Stimulated activated CD4-positive, alpha-beta T cell treated with anti-CD3 and anti-CD28 coated beads, TNF-alpha, amount 100 ng/mL, for 1 hour (primary cell): Measurements from ENCODE around the gene CREG1.

ENCODE experiments used
- DNase-seq, 3 donors: peaks; one replicate each; pipeline ENCODE4 v3.0.0-alpha.2; 2020; ENCODE audit warnings: low read depth in 3 of 3, low spot score in 1 of 3

CREG1 gene

GRCh38 chr1:167509587-167509986 lies 44.0 kb downstream of the CREG1 start:
- DNase-seq: no peak

DNA sequence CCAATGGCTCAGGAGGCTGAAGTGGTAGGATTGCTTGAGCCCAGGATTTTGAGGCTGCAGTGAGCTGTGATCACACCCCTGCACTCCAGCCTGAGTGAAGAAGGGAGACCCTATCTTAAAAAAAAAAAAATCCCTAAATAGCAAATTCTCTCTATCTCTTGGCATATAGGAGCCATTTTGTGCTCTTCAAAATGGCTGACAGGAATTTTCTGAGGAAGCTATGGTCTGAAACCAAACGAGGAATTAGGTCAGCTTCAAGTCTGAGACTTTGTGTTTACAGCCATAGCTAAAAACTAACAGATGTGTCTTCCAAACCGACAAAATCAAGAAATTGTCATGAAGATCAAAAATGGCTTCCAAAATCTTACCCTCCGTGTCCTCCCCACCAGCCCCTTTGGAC lies 45.8 kb downstream of the CREG1 start:
- DNase-seq: no peak

DNA sequence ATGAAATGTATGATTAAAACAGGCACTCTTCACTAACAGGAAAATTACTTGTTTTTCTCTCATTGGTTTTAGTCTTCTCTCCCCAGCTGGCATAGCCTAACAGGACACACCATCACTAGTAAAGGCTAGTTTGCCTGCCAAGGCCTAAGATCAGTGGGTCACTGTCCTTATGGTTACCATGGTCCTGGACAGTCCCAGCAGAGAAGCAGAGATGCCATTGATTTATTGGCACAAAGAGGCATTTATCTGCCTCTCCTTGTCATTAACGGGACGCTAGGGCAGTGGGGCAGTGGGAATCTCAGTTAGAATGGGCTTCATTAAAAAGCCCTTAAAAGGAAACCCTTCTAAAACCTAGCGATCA lies 49.1 kb downstream of the CREG1 start:
- no peak for DNase-seq

DNA sequence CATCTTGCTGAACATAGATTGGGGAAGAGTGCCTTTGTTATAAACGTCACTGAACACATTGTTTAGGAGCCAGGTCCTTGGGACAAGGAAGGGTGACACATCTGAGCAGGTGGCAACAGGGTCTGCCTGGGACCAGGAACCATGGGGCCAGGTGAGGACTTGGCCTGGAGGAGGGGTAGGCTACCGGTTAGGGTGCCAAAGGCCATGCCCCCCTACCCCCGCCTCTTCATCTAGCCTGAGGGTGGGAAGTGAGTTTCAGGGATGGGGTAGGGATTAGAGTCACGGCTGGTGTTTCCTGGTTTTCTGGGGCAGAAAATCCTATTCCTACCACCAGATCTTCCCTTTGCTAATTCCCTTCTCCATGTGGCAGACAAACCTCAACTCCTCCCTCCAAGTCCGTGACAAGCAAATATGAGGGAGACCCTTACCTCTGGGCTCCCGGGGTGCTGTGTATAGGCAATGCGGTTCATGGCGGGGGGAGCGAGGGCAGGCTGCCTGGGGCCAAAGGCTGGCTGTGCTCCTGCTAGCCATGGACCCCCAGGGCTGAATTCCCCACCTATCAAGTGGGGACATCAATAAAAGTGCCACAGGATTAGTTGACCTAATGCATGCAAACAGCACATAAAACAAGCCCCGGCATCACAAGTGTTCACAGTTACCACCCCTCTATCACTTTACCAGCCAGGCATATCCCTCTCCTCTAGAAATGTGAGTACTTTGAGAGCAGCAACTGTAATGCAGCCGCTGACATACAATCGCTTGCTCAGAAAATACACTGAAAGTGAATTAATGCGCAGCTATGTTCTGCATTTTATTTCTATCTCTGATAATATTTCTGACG lies 49.7 kb downstream of the CREG1 start:
- no peak for DNase-seq

DNA sequence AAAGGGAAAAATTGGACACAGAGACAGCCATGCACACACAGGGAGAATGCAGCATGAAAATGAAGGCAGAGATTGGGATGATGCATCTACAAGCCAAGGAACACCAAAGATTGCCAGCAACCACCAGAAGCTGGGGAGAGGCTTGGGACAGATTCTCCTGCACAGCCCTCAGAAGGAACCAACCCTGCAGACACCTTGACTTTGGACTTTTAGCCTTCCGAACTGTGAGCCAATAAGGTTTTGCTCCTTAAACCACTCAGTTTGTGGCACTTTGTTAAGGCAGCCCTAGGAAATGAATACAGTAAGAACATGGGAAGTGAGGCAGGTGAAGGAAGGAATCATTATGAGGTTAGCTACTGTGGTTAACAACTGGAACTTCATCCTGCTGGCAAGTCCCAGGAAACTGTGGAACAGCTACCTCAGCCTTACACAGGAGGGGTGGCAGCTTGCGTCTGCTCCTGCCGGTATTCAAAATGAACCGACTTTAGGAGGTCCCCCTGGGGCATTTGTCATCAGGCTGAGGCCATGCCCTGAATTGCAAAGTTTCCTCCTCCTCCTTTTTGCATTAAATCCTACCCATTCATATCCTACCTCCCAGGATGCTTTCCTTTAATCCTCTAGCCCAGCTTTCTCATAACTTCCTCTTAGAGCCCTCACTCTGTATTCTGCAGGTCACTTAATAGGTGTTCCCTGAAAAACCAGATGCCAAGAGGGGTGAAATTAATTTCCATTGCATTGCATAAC lies 50.7 kb downstream of the CREG1 start:
- DNase-seq: no peak

DNA sequence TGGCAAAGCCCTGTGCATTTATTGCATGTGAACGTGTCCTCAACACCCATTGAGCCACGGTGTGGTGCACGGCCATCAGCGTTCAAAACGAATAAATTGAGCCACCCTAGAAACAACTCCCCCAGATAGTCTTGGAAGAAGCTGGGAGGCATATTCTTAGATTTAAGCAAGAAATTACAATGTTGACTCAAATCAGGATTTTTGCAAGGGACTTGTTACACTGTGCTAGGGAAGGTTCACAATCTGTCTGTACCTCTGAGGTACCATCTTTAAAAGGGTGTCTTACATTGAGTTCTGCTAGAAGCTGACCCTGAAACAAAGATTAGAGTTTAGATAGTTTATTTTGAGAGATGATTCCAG lies 51.4 kb downstream of the CREG1 start:
- DNase-seq: no peak

GRCh38 chr1:167501515-167502191 lies 51.9 kb downstream of the CREG1 start:
- DNase-seq: no peak

DNA sequence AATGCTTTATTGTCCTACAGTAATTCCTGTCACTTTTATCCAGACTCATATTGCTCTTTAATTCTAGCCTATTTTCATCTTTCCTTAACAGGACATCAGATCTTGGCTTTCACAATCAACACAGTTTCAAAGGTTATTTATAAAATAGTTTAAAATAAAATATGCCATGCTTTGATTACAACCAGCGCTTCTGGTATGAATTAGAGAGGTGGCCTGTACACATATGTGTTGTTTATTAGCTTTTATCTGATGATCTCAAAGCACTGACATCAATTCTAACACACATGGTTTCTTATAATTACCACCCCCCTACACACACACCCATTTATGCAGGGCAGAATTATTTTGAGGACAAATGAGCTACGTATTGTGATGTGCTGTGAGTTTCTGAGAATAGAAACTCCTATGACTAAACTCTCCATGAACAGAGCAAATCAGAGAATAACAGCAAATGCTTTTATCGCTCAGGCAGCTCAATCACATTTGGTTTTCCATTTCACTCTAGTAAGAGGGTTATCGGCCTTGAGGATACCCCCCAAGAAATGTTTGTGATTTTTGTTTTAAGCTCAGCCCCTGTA lies 53.2 kb downstream of the CREG1 start:
- no peak for DNase-seq

DNA sequence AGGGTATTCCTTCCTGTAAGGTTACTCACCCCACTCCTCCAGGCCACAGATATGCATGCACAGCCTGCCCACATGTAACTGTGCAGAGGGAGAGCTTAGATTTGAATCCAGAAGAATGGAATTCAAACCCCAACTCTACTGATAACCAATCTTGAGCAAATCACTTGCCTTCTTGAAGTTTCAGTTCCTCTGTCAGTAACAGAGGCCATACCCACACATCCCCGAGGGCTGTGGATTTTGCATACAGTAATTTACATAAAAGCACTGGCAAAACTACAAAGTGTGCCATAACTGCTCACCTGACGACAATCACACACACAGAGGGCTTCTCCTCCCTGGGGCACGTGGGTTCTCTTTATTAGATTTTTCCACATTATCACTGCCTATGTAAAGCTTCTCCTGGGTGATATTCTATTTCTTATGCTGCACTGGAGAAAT lies 53.9 kb downstream of the CREG1 start:
- DNase-seq: no peak

GRCh38 chr1:167499106-167499505 lies 54.5 kb downstream of the CREG1 start:
- no peak for DNase-seq

DNA sequence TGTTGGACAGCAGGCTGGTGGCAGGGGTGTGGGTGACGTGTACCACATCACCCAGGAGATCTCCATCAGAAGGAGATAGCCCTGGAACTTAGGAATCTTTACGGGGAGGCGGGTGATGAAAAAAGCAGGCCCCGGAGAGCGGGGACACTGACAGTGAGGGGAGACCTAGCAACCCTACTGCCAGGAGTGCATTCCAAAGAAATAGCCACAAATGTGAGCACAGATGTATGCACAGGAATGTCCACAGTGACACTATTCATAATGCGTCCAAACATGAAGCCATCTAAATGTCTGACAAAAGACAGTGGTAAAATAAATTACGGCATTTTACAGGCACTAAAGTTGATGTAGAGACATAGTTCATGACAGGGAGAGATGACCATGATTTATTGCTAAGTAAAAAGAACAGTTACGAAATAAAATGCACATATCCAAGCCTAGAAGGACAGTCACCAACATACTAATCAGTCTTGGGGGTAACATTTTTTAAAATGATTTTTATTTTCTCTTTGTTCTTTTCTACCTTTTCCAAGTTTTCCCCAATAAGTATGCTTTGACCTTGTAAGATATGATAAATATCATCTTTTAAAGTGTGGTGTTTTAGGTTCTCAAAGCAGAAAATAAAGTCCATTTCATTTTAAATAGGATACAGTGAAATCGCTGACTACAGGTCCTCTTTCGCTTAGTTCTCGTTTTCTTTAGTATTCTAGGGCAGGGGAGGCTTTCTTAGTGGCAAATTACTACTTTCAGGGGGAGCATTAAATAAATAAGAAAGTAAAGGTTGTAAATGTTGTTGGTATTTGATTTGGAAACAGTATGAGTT lies 56.6 kb downstream of the CREG1 start:
- no peak for DNase-seq

GRCh38 chr1:167493372-167493771 lies 60.2 kb downstream of the CREG1 start:
- DNase-seq: no peak

GRCh38 chr1:167492481-167492910 lies 61.1 kb downstream of the CREG1 start:
- DNase-seq: no peak

GRCh38 chr1:167491586-167492461 lies 61.7 kb downstream of the CREG1 start:
- no peak for DNase-seq
